ENCODE measurements around the gene PNMA3. TPM values are rescaled to one million over a fixed set of nuclear protein-coding genes. Genes with fewer than 3 reads are reported as not detected.
"Not testable (repeated sequence)": the region's sequence is repeated elsewhere in the genome, so short reads cannot be mapped to it uniquely, and the experiment has no call there.

PNMA3 gene
- total RNA-seq, 1 experiment from 2014 or later, result 0.41 TPM

DNA sequence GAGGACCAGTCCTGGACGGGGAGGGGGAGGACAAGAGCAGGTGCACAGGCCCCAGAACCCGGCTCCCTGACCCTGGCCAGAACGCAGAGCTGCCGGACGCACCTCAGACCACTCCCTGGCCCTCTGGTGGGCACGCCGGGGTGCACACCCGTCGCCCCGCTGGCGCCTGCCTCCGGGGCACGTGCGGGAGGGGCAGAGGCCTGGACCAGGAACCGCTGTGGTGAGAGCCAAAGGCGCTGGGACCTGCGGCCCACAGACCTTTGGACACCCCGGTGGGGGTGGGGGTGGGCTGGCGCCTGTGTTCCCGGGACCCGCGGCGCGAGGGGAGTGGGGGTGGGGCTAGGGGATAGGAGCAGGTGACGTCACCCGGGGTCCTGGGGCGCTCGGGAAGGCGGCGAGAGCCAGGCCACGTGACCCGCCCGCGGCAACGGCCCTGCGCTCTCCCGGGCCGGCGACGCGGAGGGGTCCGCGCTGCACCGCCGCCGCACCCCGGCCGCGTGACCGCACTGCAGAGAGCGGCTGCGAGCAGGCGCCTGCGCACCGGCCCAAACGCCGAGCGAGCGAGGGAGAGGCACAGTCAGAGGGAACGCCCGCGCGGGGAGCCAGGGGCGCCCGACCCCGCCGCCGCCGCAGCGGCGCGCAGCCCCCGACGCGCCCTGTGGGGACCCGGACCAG is 15.8 kb downstream of the PNMA3 start, which contains the start of gene PNMA6A:
PNMA6A (plus strand) TSS at position 546 of the 675 bp plus-strand sequence. CDS start 609 bp downstream, outside the sequence.
- H3K27me3 ChIP-seq (ENCODE audit: control insufficient read depth, insufficient read depth, low read length); intact Hi-C loops (cut with micrococcal nuclease; ENCODE audit: unreplicated experiment); CTCF ChIA-PET; POLR2A ChIA-PET; in situ Hi-C loops (cut with HindIII; ENCODE audit: low pct_unique_long_range_greater_than_20kb, low sequenced_read_pairs); H3K27ac ChIP-seq (ENCODE audit: low read length); DNase-seq (ENCODE audit: low read depth, low spot score); H3K4me3 ChIP-seq (ENCODE audit: low read depth in 2 of 2, low read length in 2 of 2); H3K4me1 ChIP-seq (ENCODE audit: control insufficient read depth, insufficient read depth, low read length); BruUV-seq (replicated peaks); H3K36me3 ChIP-seq (ENCODE audit: control insufficient read depth, insufficient read depth, low read length); H3K9me3 ChIP-seq (ENCODE audit: control insufficient read depth, insufficient read depth, low read depth, low read length): not testable (repeated sequence)
- ATAC-seq, result peak; percentile 83

- H3K4me1 ChIP-seq (ENCODE audit: control insufficient read depth, insufficient read depth, low read length); H3K36me3 ChIP-seq (ENCODE audit: control insufficient read depth, insufficient read depth, low read length); in situ Hi-C loops (cut with HindIII; ENCODE audit: low pct_unique_long_range_greater_than_20kb, low sequenced_read_pairs); CTCF ChIA-PET; intact Hi-C loops (cut with micrococcal nuclease; ENCODE audit: unreplicated experiment); H3K4me3 ChIP-seq (ENCODE audit: low read depth in 2 of 2, low read length in 2 of 2); H3K27me3 ChIP-seq (ENCODE audit: control insufficient read depth, insufficient read depth, low read length); BruUV-seq (replicated peaks); POLR2A ChIA-PET; ATAC-seq; DNase-seq (ENCODE audit: low read depth, low spot score); H3K27ac ChIP-seq (ENCODE audit: low read length); H3K9me3 ChIP-seq (ENCODE audit: control insufficient read depth, insufficient read depth, low read depth, low read length): not testable (repeated sequence)
Observed at GRCh38 chrX:153073331-153073730, 17.1 kb downstream of the PNMA3 start.

- no TSS peak for BruUV-seq (replicated peaks)
- DNase-seq (ENCODE audit: low read depth, low spot score) (no peak), ATAC-seq (no peak)
- intact Hi-C loops (cut with micrococcal nuclease; ENCODE audit: unreplicated experiment), result no loop called here
- no peaks in the 10 kb centered on the region for H3K9me3 ChIP-seq (ENCODE audit: control insufficient read depth, insufficient read depth, low read depth, low read length)
- no peaks in the 10 kb centered on the region for H3K4me1 ChIP-seq (ENCODE audit: control insufficient read depth, insufficient read depth, low read length)
- in situ Hi-C loops (cut with HindIII; ENCODE audit: low pct_unique_long_range_greater_than_20kb, low sequenced_read_pairs), result no loop called here
- H3K27ac ChIP-seq (ENCODE audit: low read length), result no peak overlapping the region
- TF ChIP-seq POLR2AphosphoS5 (IDR thresholded peaks at IDR 0.05; ENCODE audit: low read depth, low read length), result no peak
- TF ChIP-seq, protein P1, sequence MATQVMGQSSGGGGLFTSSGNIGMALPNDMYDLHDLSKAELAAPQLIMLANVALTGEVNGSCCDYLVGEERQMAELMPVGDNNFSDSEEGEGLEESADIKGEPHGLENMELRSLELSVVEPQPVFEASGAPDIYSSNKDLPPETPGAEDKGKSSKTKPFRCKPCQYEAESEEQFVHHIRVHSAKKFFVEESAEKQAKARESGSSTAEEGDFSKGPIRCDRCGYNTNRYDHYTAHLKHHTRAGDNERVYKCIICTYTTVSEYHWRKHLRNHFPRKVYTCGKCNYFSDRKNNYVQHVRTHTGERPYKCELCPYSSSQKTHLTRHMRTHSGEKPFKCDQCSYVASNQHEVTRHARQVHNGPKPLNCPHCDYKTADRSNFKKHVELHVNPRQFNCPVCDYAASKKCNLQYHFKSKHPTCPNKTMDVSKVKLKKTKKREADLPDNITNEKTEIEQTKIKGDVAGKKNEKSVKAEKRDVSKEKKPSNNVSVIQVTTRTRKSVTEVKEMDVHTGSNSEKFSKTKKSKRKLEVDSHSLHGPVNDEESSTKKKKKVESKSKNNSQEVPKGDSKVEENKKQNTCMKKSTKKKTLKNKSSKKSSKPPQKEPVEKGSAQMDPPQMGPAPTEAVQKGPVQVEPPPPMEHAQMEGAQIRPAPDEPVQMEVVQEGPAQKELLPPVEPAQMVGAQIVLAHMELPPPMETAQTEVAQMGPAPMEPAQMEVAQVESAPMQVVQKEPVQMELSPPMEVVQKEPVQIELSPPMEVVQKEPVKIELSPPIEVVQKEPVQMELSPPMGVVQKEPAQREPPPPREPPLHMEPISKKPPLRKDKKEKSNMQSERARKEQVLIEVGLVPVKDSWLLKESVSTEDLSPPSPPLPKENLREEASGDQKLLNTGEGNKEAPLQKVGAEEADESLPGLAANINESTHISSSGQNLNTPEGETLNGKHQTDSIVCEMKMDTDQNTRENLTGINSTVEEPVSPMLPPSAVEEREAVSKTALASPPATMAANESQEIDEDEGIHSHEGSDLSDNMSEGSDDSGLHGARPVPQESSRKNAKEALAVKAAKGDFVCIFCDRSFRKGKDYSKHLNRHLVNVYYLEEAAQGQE (IDR thresholded peaks at IDR 0.05; ENCODE audit: insufficient read depth in 1 of 2, low read depth in 2 of 2, low read length in 1 of 2), result no peak
- TF ChIP-seq SIN3A (IDR thresholded peaks at IDR 0.05; ENCODE audit: borderline replicate concordance, insufficient read depth, low read depth, low read length), result no peak
- no peak for TF ChIP-seq TCF7L2 (IDR thresholded peaks at IDR 0.05; ENCODE audit: low read depth, low read length)
- POLR2A ChIA-PET, result no interaction called here
- no peaks in the 10 kb centered on the region for H3K36me3 ChIP-seq (ENCODE audit: control insufficient read depth, insufficient read depth, low read length)
- no peak overlapping the region for H3K4me3 ChIP-seq (ENCODE audit: low read depth in 2 of 2, low read length in 2 of 2)
- CTCF ChIA-PET, result no interaction called here
- H3K27me3 ChIP-seq (ENCODE audit: control insufficient read depth, insufficient read depth, low read length), result no peaks in the 10 kb centered on the region
Observed at GRCh38 chrX:153074262-153074899, 18.1 kb downstream of the PNMA3 start.

All from Panc1 (cell line).